Upper lobe of right lung (tissue), 1 donor: ENCODE results near the gene RAPGEF3. TPM values are rescaled to one million over a fixed set of nuclear protein-coding genes. Genes with fewer than 3 reads are reported as not detected.

Experiments
- ATAC-seq: fragments of 200-7000 bp; cut with Tn5 transposase; one replicate; pipeline ENCODE4 v1.9.1; 2020; ENCODE audit warnings: mild to moderate bottlenecking, moderate library complexity
- DNase-seq: peaks from one replicate; pipeline ENCODE4 v3.0.0-alpha.2; 2020
- H3K27ac ChIP-seq: fragments of 200-600 bp; one replicate; pipeline ENCODE4 v1.8.0; 2022
- H3K27me3 ChIP-seq: fragments of 200-600 bp; one replicate; pipeline ENCODE4 v1.8.0; 2022; ENCODE audit warnings: mild to moderate bottlenecking
- H3K36me3 ChIP-seq: fragments of 200-600 bp; one replicate; pipeline ENCODE4 v1.8.0; 2022
- H3K4me1 ChIP-seq: fragments of 200-600 bp; one replicate; pipeline ENCODE4 v1.8.0; 2022
- H3K4me3 ChIP-seq: fragments of 200-600 bp; one replicate; pipeline ENCODE4 v1.8.0; 2022; ENCODE audit warnings: mild to moderate bottlenecking
- H3K9me3 ChIP-seq: fragments of 200-600 bp; one replicate; pipeline ENCODE4 v1.8.0; 2022
- CTCF ChIP-seq: fragments of 200-600 bp; IDR thresholded peaks from one replicate; pipeline ENCODE4 v1.8.0; 2022; ENCODE audit warnings: antibody characterized with exemption
- intact Hi-C: fragments of 100-400 bp; cut with DNase I; formaldehyde crosslinking; loops from one replicate; pipeline ENCODE4 v1.11.0; 2022
- total RNA-seq: library from RNA; stranded (reverse); fragmentation: NEBNext Ultra II Directional; extraction: Animal tissue kit (Norgen Biotek cat#: 25700); gene quantifications from one replicate; pipeline ENCODE4 v1.2.1, GENCODE V29; 2021
- donor health status: DM: no; HTN: yes; CAD: no; lungs with severe emphysema.

The RAPGEF3 gene
- total RNA-seq, 1 donor from 2014 or later: 69.6 TPM

DNA sequence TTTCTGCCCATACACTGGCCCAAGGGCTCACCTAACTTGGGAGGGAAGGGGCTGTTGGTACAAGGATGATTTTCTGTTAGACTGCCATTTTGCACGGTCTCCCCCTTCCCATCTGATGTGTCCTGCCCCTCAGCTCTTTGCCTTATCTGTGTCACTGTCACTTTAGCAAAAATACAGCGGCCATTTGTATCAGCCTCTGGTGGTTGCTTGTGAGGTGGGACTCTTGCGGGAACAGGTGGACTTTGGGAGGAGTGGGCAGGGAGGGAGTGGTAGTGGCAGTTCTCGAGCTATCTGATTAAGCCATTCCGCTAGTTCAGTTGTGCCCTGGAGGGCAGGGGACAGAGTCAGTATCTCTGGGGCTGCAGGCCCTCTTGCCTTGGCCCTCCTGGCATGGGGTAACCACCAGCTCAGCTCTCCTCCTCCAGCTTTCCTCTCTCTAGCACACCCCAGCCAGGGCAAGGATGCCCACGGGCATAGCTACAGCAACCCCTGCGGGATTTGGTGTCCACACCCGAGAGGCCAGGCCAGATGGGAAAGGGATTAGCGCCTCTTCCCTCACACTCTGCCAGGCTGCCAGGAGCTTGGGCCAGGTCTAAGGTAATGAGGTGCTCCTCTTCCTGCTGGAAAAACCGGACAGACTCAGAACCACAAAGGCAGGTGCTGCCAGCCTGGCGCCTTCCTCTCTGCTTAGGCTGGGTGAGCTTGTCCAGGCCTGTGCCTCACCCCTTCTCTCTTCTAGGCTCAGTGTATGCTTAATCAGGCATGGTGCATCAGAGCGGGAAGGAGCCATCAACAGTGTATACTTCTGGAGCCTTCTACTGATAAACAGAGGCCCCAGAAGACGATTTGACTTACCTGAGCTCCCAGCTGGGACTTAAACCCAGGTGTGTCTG, 23.0 kb upstream of the RAPGEF3 start:
- ATAC-seq: no peak
- no peak for TF ChIP-seq CTCF
- intact Hi-C loops: no loop called here
- no peaks in the 10 kb centered on the region for H3K9me3 ChIP-seq
- H3K4me3 ChIP-seq: no peak overlapping the region
- H3K4me1 ChIP-seq: peaks cover 23% of the 10 kb centered on the region
- H3K27ac ChIP-seq: no peak overlapping the region
- peak; percentile 60 for DNase-seq
- no peaks in the 10 kb centered on the region for H3K27me3 ChIP-seq
- peaks cover 54% of the 10 kb centered on the region for H3K36me3 ChIP-seq

- intact Hi-C loops: loop anchor here (5.0 kb wide), 1 partner anchor 63 kb away; no protein-coding TSS in a partner anchor
- no peak overlapping the region for H3K4me3 ChIP-seq
These were observed 21.3 kb upstream of the RAPGEF3 start for GRCh38 chr12:47779943-47780504.

DNA sequence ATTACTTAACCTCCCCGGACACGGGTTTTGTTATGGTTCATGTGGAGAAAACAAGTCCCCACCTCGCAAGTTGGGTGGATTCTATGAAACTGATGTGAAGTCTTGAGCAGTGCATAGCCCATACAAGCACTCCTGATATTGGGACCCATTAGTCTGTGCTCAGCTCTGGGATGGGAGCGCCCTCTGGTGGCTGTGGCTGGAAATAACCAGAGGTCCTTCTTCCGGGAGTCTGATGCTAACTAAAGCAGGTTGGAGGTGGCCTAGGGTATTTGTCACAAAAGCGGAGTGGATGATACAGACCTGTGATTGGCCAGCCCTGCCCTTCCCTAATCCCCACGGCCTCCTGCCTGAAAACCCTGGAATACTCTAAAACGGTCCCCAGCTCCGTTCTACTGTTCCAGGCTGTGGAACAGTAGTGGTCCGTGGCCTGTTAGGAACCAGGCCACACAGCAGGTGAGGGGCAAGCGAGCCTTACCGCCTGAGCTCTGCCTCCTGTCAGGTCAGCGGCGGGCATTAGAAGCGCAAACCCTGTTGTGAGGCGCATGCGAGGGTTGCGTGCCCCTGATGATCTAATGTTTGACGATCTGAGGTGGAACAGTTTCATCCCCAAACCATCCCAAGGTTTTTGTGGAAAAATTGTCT, 20.7 kb upstream of the RAPGEF3 start:
- ATAC-seq: peak; percentile 82
- peak; percentile 98 for TF ChIP-seq CTCF
- Histone ChIP-seq H3K36me3 (peaks cover 31% of the 10 kb centered on the region), H3K4me1 (peaks cover 45% of the 10 kb centered on the region), H3K27ac (no peak overlapping the region), H3K27me3 (no peaks in the 10 kb centered on the region), H3K4me3 (no peak overlapping the region), H3K9me3 (no peaks in the 10 kb centered on the region)
- peak; percentile 92 for DNase-seq
- intact Hi-C loops: loop anchor here (5.0 kb wide), 1 partner anchor 62 kb away; no protein-coding TSS in a partner anchor

More at GRCh38 chr12:47779943-47780504, 21.3 kb upstream of the RAPGEF3 start:
- ATAC-seq: no peak
- H3K27ac ChIP-seq: no peak overlapping the region
- DNase-seq: no peak
- H3K36me3 ChIP-seq: peaks cover 37% of the 10 kb centered on the region
- H3K4me1 ChIP-seq: peaks cover 39% of the 10 kb centered on the region
- H3K9me3 ChIP-seq: no peaks in the 10 kb centered on the region
- no peak for TF ChIP-seq CTCF
- H3K27me3 ChIP-seq: no peaks in the 10 kb centered on the region

GRCh38 chr12:47778881-47779280, 20.2 kb upstream of the RAPGEF3 start:
- H3K4me3 ChIP-seq: no peak overlapping the region
- H3K9me3 ChIP-seq: no peaks in the 10 kb centered on the region
- TF ChIP-seq CTCF: no peak
- H3K27me3 ChIP-seq: no peaks in the 10 kb centered on the region
- intact Hi-C loops: loop anchor here (5.0 kb wide), 1 partner anchor 62 kb away; no protein-coding TSS in a partner anchor
- H3K36me3 ChIP-seq: peaks cover 25% of the 10 kb centered on the region
- H3K4me1 ChIP-seq: peaks cover 51% of the 10 kb centered on the region
- H3K27ac ChIP-seq: no peak overlapping the region
- DNase-seq (peak; percentile 63), ATAC-seq (no peak)

GRCh38 chr12:47777741-47778558, 19.3 kb upstream of the RAPGEF3 start:
- no peak for TF ChIP-seq CTCF
- Histone ChIP-seq H3K36me3 (peaks cover 16% of the 10 kb centered on the region), H3K4me1 (peaks cover 53% of the 10 kb centered on the region), H3K27me3 (no peaks in the 10 kb centered on the region), H3K4me3 (no peak overlapping the region), H3K9me3 (no peaks in the 10 kb centered on the region), H3K27ac (no peak overlapping the region)
- ATAC-seq (no peak), DNase-seq (peak; percentile 63)
- intact Hi-C loops: loop anchor here (5.0 kb wide), 1 partner anchor 61 kb away; no protein-coding TSS in a partner anchor
